Left lung (tissue), 10 donors: ENCODE data around the gene OSER1. TPM values are rescaled to one million over a fixed set of nuclear protein-coding genes. Genes with fewer than 3 reads are reported as not detected.
"Not testable (repeated sequence)": the region's sequence is repeated elsewhere in the genome, so short reads cannot be mapped to it uniquely, and the experiment has no call there.

Experiments used
- ATAC-seq: fragments of 200-7000 bp; cut with Tn5 transposase; one replicate; pipeline ENCODE4 v1.9.1; 2020; ENCODE audit warnings: moderate library complexity
- DNase-seq, 4 donors: peaks; one replicate each; pipeline ENCODE4 v3.0.0-alpha.2; 2013 to 2020
- H3K27ac ChIP-seq, 2 donors: fragments of 200-600 bp; sonication (generic) in 1 of 2; one replicate each; pipeline versions ENCODE4 v1.5.0 to v1.8.0; 2020 to 2021
- H3K27me3 ChIP-seq, 2 donors: fragments of 200-600 bp; sonication (generic) in 1 of 2; one replicate each; pipeline versions ENCODE4 v1.5.0 to v1.8.0; 2020 to 2021
- H3K36me3 ChIP-seq, 2 donors: fragments of 200-600 bp; sonication (generic) in 1 of 2; one replicate each; pipeline versions ENCODE4 v1.5.0 to v1.8.0; 2020 to 2021
- H3K4me1 ChIP-seq, 2 donors: fragments of 200-600 bp; one replicate each; pipeline ENCODE4 v1.8.0; 2021
- H3K4me3 ChIP-seq, 2 donors: fragments of 200-600 bp; sonication (generic) in 1 of 2; one replicate each; pipeline versions ENCODE4 v1.5.0 to v1.8.0; 2020 to 2021; ENCODE audit warnings: mild to moderate bottlenecking in 1 of 2
- H3K9me3 ChIP-seq, 2 donors: fragments of 200-600 bp; sonication (generic) in 1 of 2; one replicate each; pipeline versions ENCODE4 v1.5.0 to v1.8.0; 2020 to 2021
- CTCF ChIP-seq, 2 donors: fragments of 200-600 bp; sonication (generic) in 1 of 2; IDR thresholded peaks; one replicate each; pipeline versions ENCODE4 v1.5.0 to v1.8.0; 2021; ENCODE audit warnings: antibody characterized with exemption in 2 of 2
- intact Hi-C, 2 donors: fragments of 100-400 bp; cut with DNase I; formaldehyde crosslinking; loops; one replicate each; pipeline versions ENCODE4 v1.11.2 to v1.14.2; 2022
- polyA plus RNA-seq, 6 donors: library from polyadenylated mRNA; unstranded; fragments of 120-200 nt; gene quantifications; one replicate each; pipeline ENCODE4 v1.2.1, GENCODE V29; 2013; ENCODE audit not compliant: insufficient read length in 6 of 6
- total RNA-seq, 2 donors: library from RNA; stranded (reverse); fragmentation: NEBNext Ultra II Directional; extraction: Animal tissue kit (Norgen Biotek cat#: 25700); gene quantifications; one replicate each; pipeline ENCODE4 v1.2.1, GENCODE V29; 2021
- donor health status: DM: no; HTN: yes; CAD: no.
- donor health status: DM: no; HTN: no; CAD: no.

Gene OSER1
- total and polyA plus RNA-seq, 8 donors = 22.3 to 44.8 (median 36.8) TPM

- intact Hi-C loops = no loop called here
- Histone ChIP-seq H3K9me3 (no peaks in the 10 kb centered on the region), H3K36me3 (peaks cover 0 to 78% of the 10 kb centered on the region in 2 donors), H3K4me1 (peaks cover 10 to 18% of the 10 kb centered on the region in 2 donors), H3K27ac (no peak overlapping the region), H3K4me3 (no peak overlapping the region), H3K27me3 (no peaks in the 10 kb centered on the region)
- no peak for TF ChIP-seq CTCF (IDR thresholded peaks at IDR 0.05)
- ATAC-seq = no peak
- DNase-seq = no peak
These were observed 10.7 kb downstream of the OSER1 start for GRCh38 chr20:44199877-44200276.

DNA sequence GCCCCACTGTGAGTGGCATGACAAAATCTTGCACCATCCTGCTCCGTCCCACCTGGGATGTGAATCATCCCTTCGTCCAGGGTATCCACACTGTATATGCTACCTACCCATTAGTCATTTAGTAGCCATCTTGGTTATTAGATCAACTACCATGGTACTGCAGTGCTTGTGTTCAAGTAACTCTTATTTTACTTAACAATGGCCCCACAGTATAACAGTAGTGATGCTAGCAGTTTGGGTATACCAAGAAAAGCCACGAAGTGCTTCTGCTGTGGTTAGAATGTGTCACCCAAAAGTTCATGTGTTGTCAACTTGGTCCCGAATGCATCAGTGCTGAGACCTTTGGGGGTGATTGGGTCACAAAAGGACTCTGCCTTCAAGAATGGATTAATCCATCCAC, 11.7 kb downstream of the OSER1 start:
- H3K27ac ChIP-seq = no peak overlapping the region
- H3K9me3 ChIP-seq = no peaks in the 10 kb centered on the region
- intact Hi-C loops = no loop called here
- TF ChIP-seq CTCF (IDR thresholded peaks at IDR 0.05) = no peak
- peaks cover 2 to 8% of the 10 kb centered on the region in 2 donors for H3K4me1 ChIP-seq
- ATAC-seq (no peak), DNase-seq (no peak)
- peaks cover 0 to 73% of the 10 kb centered on the region in 2 donors for H3K36me3 ChIP-seq
- no peak overlapping the region for H3K4me3 ChIP-seq
- no peaks in the 10 kb centered on the region for H3K27me3 ChIP-seq

DNA sequence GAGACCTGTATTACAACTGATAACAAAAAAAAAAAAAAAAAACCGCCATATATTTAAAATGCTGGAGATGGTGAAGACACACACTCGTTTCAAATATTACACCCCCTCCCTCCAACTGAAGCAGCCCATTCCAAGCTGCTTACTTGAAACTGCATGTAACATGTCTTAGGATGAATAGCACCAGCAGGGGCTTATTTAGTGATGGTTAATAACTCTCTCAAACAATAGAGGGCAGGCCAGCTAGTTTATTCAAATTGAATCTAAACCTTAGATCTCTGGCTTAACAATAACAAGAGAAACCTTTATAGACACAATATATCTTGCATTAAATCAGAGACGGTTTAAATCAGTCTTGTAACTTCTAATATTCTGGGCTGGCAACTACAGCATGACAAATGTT, 14.3 kb downstream of the OSER1 start:
- Histone ChIP-seq H3K27me3 (no peaks in the 10 kb centered on the region), H3K36me3 (peaks cover 0 to 58% of the 10 kb centered on the region in 2 donors), H3K9me3 (no peaks in the 10 kb centered on the region), H3K27ac (no peak overlapping the region), H3K4me3 (no peak overlapping the region), H3K4me1 (no peaks in the 10 kb centered on the region)
- no peak for TF ChIP-seq CTCF (IDR thresholded peaks at IDR 0.05)
- DNase-seq = no peak
- intact Hi-C loops = no loop called here
- ATAC-seq = no peak

DNA sequence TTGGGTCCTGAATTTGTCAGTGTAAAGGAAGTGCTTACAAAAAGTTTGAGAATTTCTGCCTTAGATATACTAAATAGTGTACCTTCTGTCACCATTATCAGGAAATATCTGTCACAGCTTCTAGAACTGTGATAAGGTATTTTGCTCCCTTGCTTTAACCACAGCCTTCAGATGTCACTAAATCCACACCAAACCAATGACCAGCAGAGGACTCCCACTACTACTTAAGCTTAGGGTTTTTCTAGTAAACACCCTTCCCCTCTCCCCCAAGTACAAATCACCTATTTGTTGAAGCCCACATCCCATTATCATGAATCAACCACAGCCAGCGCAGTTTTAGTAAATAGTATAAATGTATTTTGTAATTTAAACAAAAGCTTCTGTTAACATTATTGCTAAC, 15.0 kb downstream of the OSER1 start:
- Histone ChIP-seq H3K36me3 (peaks cover 0 to 52% of the 10 kb centered on the region in 2 donors), H3K27ac (no peak overlapping the region), H3K4me1 (no peaks in the 10 kb centered on the region), H3K4me3 (no peak overlapping the region), H3K27me3 (no peaks in the 10 kb centered on the region), H3K9me3 (no peaks in the 10 kb centered on the region)
- DNase-seq (no peak), ATAC-seq (no peak)
- no peak for TF ChIP-seq CTCF (IDR thresholded peaks at IDR 0.05)
- intact Hi-C loops = no loop called here

GRCh38 chr20:44193801-44194200, 16.8 kb downstream of the OSER1 start:
- Histone ChIP-seq H3K27me3 (peaks cover 0 to 10% of the 10 kb centered on the region in 2 donors), H3K27ac (no peak overlapping the region), H3K9me3 (no peaks in the 10 kb centered on the region), H3K4me1 (peaks cover 0 to under 1% of the 10 kb centered on the region in 2 donors), H3K36me3 (peaks cover 0 to 33% of the 10 kb centered on the region in 2 donors), H3K4me3 (no peak overlapping the region)
- no peak for TF ChIP-seq CTCF (IDR thresholded peaks at IDR 0.05)
- DNase-seq (no peak), ATAC-seq (no peak)
- intact Hi-C loops = no loop called here

DNA sequence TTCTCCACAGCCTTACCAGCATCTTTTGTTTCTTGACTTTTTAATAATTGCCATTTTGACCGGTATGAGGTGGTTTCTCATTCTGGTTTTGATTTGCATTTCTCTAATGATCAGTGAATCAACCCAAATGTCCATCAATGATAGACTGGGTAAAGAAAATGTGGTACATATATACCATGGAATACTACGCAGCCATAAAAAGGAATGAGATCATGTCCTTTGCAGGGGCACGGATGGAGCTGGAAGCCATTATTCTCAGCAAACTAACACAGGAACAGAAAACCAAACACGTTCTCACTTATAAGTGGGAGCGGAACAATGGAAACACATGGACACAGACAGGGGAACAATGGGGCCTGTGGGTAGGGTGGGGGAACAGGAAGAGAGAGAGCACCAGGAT, 18.9 kb downstream of the OSER1 start:
- intact Hi-C loops, DNase-seq, H3K4me3 ChIP-seq, H3K9me3 ChIP-seq, ATAC-seq, H3K27ac ChIP-seq: not testable (repeated sequence)
- Histone ChIP-seq H3K4me1 (peaks cover 9 to 15% of the 10 kb centered on the region in 2 donors), H3K27me3 (peaks cover 6 to 29% of the 10 kb centered on the region in 2 donors), H3K36me3 (peaks cover 0 to 12% of the 10 kb centered on the region in 2 donors)
